IMR-90 (cell line): Measurements from ENCODE around the gene TMBIM6. TPM values are rescaled to one million over a fixed set of nuclear protein-coding genes. Genes with fewer than 3 reads are reported as not detected.
"Not testable (repeated sequence)": the region's sequence is repeated elsewhere in the genome, so short reads cannot be mapped to it uniquely, and the experiment has no call there.

Experiments used
- ATAC-seq: fragments of 200-7000 bp; cut with Tn5 transposase; 2 replicates; pipeline ENCODE4 v1.9.1; 2020; ENCODE audit warnings: low read depth, mild to moderate bottlenecking, moderate library complexity
- BruUV-seq: library from RNA; stranded (reverse); fragments of 400-500 nt; replicated peaks from 2 replicates; lab custom pipeline; 2021; lab: Mats Ljungman, UMichigan
- CTCF ChIA-PET: fragments of 300-600 bp; formaldehyde crosslinking; extraction: SDS; loops from one replicate; lab custom pipeline; 2021; ENCODE audit warnings: antibody characterized with exemption; lab: Yijun Ruan, JAX
- POLR2A ChIA-PET: fragments of 300-600 bp; sonication (Branson Sonifier 250); formaldehyde crosslinking; loops from one replicate; lab custom pipeline; 2022; ENCODE audit warnings: antibody characterized with exemption; ENCODE audit not compliant: unreplicated experiment; lab: Charles Lee
- DNase-seq: peaks from one replicate; pipeline ENCODE4 v3.0.0; 2013
- H2AFZ ChIP-seq: replicated peaks from 2 replicates; pipeline ENCODE3; 2013; ENCODE audit warnings: low read length, mild to moderate bottlenecking; ENCODE audit not compliant: poor library complexity
- H2AK5ac ChIP-seq: 2 replicates; pipeline ENCODE4 v1.6.1; 2013; ENCODE audit warnings: low read depth, low read length, inconsistent platforms
- H2AK9ac ChIP-seq: replicated peaks from 2 replicates; pipeline ENCODE3; 2013; ENCODE audit warnings: mild to moderate bottlenecking, low read depth, low read length, moderate library complexity; ENCODE audit not compliant: poor library complexity
- H2BK120ac ChIP-seq: 2 replicates; pipeline ENCODE4 v1.6.1; 2013; ENCODE audit warnings: low read depth, low read length, inconsistent platforms
- H2BK15ac ChIP-seq: 3 replicates; pipeline ENCODE4 v1.6.1; 2013; ENCODE audit warnings: low read depth, low read length, inconsistent platforms
- H2BK20ac ChIP-seq: 2 replicates; pipeline ENCODE4 v1.6.1; 2013; ENCODE audit warnings: low read depth, mild to moderate bottlenecking, inconsistent platforms, low read length, moderate library complexity
- H2BK5ac ChIP-seq: 2 replicates; pipeline ENCODE4 v1.6.1; 2013; ENCODE audit warnings: mild to moderate bottlenecking, low read depth, low read length, inconsistent platforms; ENCODE audit not compliant: poor library complexity, severe bottlenecking
- H3K14ac ChIP-seq: replicated peaks from 2 replicates; pipeline ENCODE4 v1.6.1; 2013; ENCODE audit warnings: low read depth, low read length, inconsistent platforms
- H3K18ac ChIP-seq: 2 replicates; pipeline ENCODE4 v1.6.1; 2013; ENCODE audit warnings: low read depth, low read length, control low read depth
- H3K23ac ChIP-seq: 2 replicates; pipeline ENCODE4 v1.6.1; 2013; ENCODE audit warnings: low read depth, low read length, inconsistent platforms
- H3K27ac ChIP-seq: 2 replicates; pipeline ENCODE4 v1.5.1; 2013; ENCODE audit warnings: mild to moderate bottlenecking, control low read depth, low read length; ENCODE audit not compliant: insufficient read depth
- H3K27me3 ChIP-seq: 2 replicates; pipeline ENCODE4 v1.6.1; 2013; ENCODE audit warnings: low read length; ENCODE audit not compliant: control insufficient read depth, insufficient read depth
- H3K36me3 ChIP-seq: 2 replicates; pipeline ENCODE4 v1.6.1; 2013; ENCODE audit warnings: low read length, mixed read lengths; ENCODE audit not compliant: control insufficient read depth, insufficient read depth
- H3K4ac ChIP-seq: 2 replicates; pipeline ENCODE4 v1.6.1; 2013; ENCODE audit warnings: low read depth, low read length, inconsistent platforms
- H3K4me1 ChIP-seq: 2 replicates; pipeline ENCODE4 v1.6.1; 2013; ENCODE audit warnings: low read length, mixed read lengths; ENCODE audit not compliant: control insufficient read depth, insufficient read depth
- H3K4me2 ChIP-seq: 2 replicates; pipeline ENCODE4 v1.6.1; 2013; ENCODE audit warnings: low read depth, mild to moderate bottlenecking, control low read depth, low read length, moderate library complexity
- H3K4me3 ChIP-seq: 2 replicates; pipeline ENCODE4 v1.5.1; 2013; ENCODE audit warnings: low read depth, mild to moderate bottlenecking, control low read depth, low read length, moderate library complexity; ENCODE audit not compliant: insufficient read depth
- H3K56ac ChIP-seq: 2 replicates; pipeline ENCODE4 v1.6.1; 2013; ENCODE audit warnings: low read length, inconsistent platforms; ENCODE audit not compliant: insufficient read depth; ENCODE audit errors: extremely low read depth
- H3K79me1 ChIP-seq, 2 experiments: 2 replicates each; pipeline ENCODE4 v1.6.1; 2013; ENCODE audit warnings: low read length in 2 of 2, inconsistent platforms in 1 of 2, low read depth in 1 of 2
- H3K9ac ChIP-seq: 2 replicates; pipeline ENCODE4 v1.6.1; 2013; ENCODE audit warnings: low read depth, low read length, control low read depth
- H3K9me1 ChIP-seq: 2 replicates; pipeline ENCODE4 v1.6.1; 2013; ENCODE audit warnings: low read length, inconsistent platforms; ENCODE audit not compliant: insufficient read depth
- H3K9me3 ChIP-seq: 2 replicates; pipeline ENCODE4 v1.6.1; 2013; ENCODE audit warnings: low read length; ENCODE audit not compliant: control insufficient read depth, insufficient read depth
- H4K20me1 ChIP-seq: 2 replicates; pipeline ENCODE4 v1.6.1; 2013; ENCODE audit warnings: low read length, inconsistent platforms; ENCODE audit not compliant: insufficient read depth
- H4K5ac ChIP-seq: 2 replicates; pipeline ENCODE4 v1.6.1; 2013; ENCODE audit warnings: mild to moderate bottlenecking, low read depth, low read length, control low read depth
- H4K8ac ChIP-seq, 2 experiments: 2 replicates each; pipeline ENCODE4 v1.6.1; 2013; ENCODE audit warnings: low read depth in 2 of 2, low read length in 2 of 2, control low read depth in 1 of 2, inconsistent platforms in 1 of 2
- H4K91ac ChIP-seq: 2 replicates; pipeline ENCODE4 v1.6.1; 2013; ENCODE audit warnings: low read depth, low read length, inconsistent platforms; ENCODE audit not compliant: insufficient read depth
- RCOR1 ChIP-seq: IDR thresholded peaks from 2 replicates; pipeline ENCODE4 v1.6.1; 2012; ENCODE audit warnings: mild to moderate bottlenecking, low read length, improper control_type of control experiment; ENCODE audit not compliant: insufficient replicate concordance
- WGBS, 2 experiments: methylation state at CpG; one replicate each; pipeline versions ENCODE4 v1.1.5 to v1.1.7; 2013; ENCODE audit warnings: missing lambda C conversion rate in 2 of 2; ENCODE audit not compliant: insufficient read length in 1 of 2; ENCODE audit errors: extremely low coverage in 2 of 2; 5-methylcytosine and 5-hydroxymethylcytosine counted together
- dilution Hi-C: fragments of 300-500 bp; cut with HindIII; formaldehyde crosslinking; loops from one replicate; pipeline ENCODE4 v1.14.3; 2018; ENCODE audit warnings: low sequenced_read_pairs; ENCODE audit not compliant: unreplicated experiment
- in situ Hi-C: fragments of 300-500 bp; cut with MboI; formaldehyde crosslinking; loops from 3 replicates; pipeline ENCODE4 v1.14.3; 2019; ENCODE audit warnings: low sequenced_read_pairs, inconsistent platforms, mixed read lengths
- intact Hi-C: fragments of 100-400 bp; cut with micrococcal nuclease; formaldehyde crosslinking; loops from 2 replicates; pipeline ENCODE4 v1.10.0; 2022
- polyA plus RNA-seq, 3 experiments: library from polyadenylated mRNA; depleted of rRNA; stranded (reverse); fragments of >200 nt; gene quantifications; 2 replicates each; pipeline ENCODE4 v1.2.3, GENCODE V29; 2012; ENCODE audit warnings: low replicate concordance in 1 of 3
- total RNA-seq: library from RNA; depleted of rRNA; stranded (reverse); fragments of >200 nt; gene quantifications from 2 replicates; pipeline ENCODE4 v1.2.3, GENCODE V29; 2012
- TF ChIP-seq, protein P1 (sequence below): fragments of 150-350 bp; IDR thresholded peaks from 2 replicates; pipeline ENCODE4 v1.6.1; 2017; ENCODE audit warnings: mild to moderate bottlenecking, antibody characterized with exemption, low read length, low read depth
- TF ChIP-seq, protein P2 (sequence below): fragments of 150-350 bp; IDR thresholded peaks from 2 replicates; pipeline ENCODE4 v1.6.1; 2016; ENCODE audit warnings: low read depth, mild to moderate bottlenecking, low read length, moderate library complexity, borderline replicate concordance

Gene TMBIM6
- total and polyA plus RNA-seq, 2 of the 4 experiments (the other 2 are of a cell fraction) = 255 to 285 TPM

DNA sequence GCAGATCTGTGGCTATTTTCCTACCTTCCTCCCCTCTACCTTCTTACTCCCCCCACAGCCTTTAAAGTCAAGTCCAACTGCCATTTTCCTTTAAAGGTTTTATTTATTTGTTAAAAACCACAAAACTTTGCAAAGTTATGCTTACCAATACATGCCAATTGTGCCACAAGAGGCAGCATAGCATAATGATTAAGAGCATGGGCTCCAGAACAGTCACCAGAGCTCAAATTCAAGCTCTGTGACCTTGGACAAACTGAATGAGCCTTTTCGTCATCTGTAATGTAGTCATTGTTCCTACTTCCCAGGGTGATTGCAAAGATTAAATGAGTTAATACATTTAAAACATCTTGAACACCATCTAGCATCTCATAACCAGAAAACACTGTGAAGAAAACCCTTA, 21.1 kb upstream of the TMBIM6 start:
- H3K18ac ChIP-seq = no peak overlapping the region
- intact Hi-C loops (no loop called here), in situ Hi-C loops (no loop called here), dilution Hi-C loops (no loop called here)
- no peak overlapping the region for H2BK20ac ChIP-seq
- no peak overlapping the region for H3K4me3 ChIP-seq
- H3K79me1 ChIP-seq = no peaks in the 10 kb centered on the region
- H3K36me3 ChIP-seq = no peaks in the 10 kb centered on the region
- ATAC-seq = no peak
- no peak overlapping the region for H2BK5ac ChIP-seq
- H4K20me1 ChIP-seq = no peaks in the 10 kb centered on the region
- H2BK120ac ChIP-seq = no peak overlapping the region
- CTCF ChIA-PET = interaction anchor here (1.0 to 1.4 kb wide), 2 partner anchors 21 to 29 kb away, joined by 3 to 4 read pairs; partner anchors contain the start of gene TMBIM6
- H3K27ac ChIP-seq = no peak overlapping the region
- no peak overlapping the region for H4K5ac ChIP-seq
- no peak overlapping the region for H3K4me2 ChIP-seq
- POLR2A ChIA-PET = no interaction called here
- H2AK9ac ChIP-seq = no peak overlapping the region
- H3K27me3 ChIP-seq = peaks cover 12% of the 10 kb centered on the region
- H2AFZ ChIP-seq = no peak overlapping the region
- H2AK5ac ChIP-seq = no peak overlapping the region
- H3K56ac ChIP-seq = no peak overlapping the region
- no CpG with 5 or more reads among the region's 1 CpG for WGBS, 2 experiments
- no peak overlapping the region for H4K8ac ChIP-seq
- H3K9me1 ChIP-seq = no peaks in the 10 kb centered on the region
- H3K9ac ChIP-seq = no peak overlapping the region
- no peak overlapping the region for H4K91ac ChIP-seq
- H3K4me1 ChIP-seq = no peaks in the 10 kb centered on the region
- TF ChIP-seq, protein P1, sequence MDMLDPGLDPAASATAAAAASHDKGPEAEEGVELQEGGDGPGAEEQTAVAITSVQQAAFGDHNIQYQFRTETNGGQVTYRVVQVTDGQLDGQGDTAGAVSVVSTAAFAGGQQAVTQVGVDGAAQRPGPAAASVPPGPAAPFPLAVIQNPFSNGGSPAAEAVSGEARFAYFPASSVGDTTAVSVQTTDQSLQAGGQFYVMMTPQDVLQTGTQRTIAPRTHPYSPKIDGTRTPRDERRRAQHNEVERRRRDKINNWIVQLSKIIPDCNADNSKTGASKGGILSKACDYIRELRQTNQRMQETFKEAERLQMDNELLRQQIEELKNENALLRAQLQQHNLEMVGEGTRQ = no peak
- TF ChIP-seq, protein P2, sequence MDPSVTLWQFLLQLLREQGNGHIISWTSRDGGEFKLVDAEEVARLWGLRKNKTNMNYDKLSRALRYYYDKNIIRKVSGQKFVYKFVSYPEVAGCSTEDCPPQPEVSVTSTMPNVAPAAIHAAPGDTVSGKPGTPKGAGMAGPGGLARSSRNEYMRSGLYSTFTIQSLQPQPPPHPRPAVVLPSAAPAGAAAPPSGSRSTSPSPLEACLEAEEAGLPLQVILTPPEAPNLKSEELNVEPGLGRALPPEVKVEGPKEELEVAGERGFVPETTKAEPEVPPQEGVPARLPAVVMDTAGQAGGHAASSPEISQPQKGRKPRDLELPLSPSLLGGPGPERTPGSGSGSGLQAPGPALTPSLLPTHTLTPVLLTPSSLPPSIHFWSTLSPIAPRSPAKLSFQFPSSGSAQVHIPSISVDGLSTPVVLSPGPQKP = no peak
- no peak for TF ChIP-seq RCOR1
- no TSS peak for BruUV-seq
- no peak for DNase-seq
- no peak overlapping the region for H2BK15ac ChIP-seq
- H3K23ac ChIP-seq = no peak overlapping the region
- H3K9me3 ChIP-seq = no peaks in the 10 kb centered on the region
- no peak overlapping the region for H3K4ac ChIP-seq
- no peak overlapping the region for H3K14ac ChIP-seq

DNA sequence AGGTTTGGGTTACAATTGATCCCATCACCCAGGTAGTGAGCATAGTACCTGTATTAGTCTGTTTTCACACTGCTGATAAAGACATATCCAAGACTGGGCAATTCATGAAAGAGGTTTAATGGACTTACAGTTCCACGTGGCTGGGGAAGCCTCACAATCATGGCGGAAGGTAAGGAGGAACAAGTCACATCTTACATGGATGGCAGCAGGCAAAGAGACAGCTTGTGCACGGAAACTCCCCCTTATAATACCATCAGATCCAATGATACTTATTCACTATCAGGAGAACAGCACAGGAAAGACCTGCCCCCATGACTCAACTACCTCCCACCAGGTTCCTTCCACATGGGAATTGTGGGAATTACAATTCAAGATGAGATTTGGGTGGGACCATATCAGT, 20.0 kb upstream of the TMBIM6 start:
- POLR2A ChIA-PET, H3K4me1 ChIP-seq, H3K9me1 ChIP-seq, BruUV-seq, H4K8ac ChIP-seq, intact Hi-C loops, H2BK20ac ChIP-seq, H3K79me1 ChIP-seq, H4K20me1 ChIP-seq, H2BK5ac ChIP-seq, H2AFZ ChIP-seq, H2BK120ac ChIP-seq, H3K27ac ChIP-seq, H3K36me3 ChIP-seq, dilution Hi-C loops, H2AK9ac ChIP-seq, H3K56ac ChIP-seq, H4K91ac ChIP-seq, H3K4me3 ChIP-seq, H3K4me2 ChIP-seq, H3K23ac ChIP-seq, H3K14ac ChIP-seq, H3K9ac ChIP-seq, H3K4ac ChIP-seq, ATAC-seq, in situ Hi-C loops, DNase-seq, H2AK5ac ChIP-seq, H3K18ac ChIP-seq, H4K5ac ChIP-seq, H2BK15ac ChIP-seq, H3K9me3 ChIP-seq: not testable (repeated sequence)
- WGBS, 2 experiments = 79% methylated on average over 2 of the region's 3 CpGs; no CpG with 5 or more reads in 1 of the 2 experiments
- peaks cover 16% of the 10 kb centered on the region for H3K27me3 ChIP-seq
- CTCF ChIA-PET = interaction anchor here (1.4 kb wide), 1 partner anchor 20 kb away, joined by 4 read pairs; the partner anchor contains the start of gene TMBIM6
